Astrocyte (in vitro differentiated cells and primary cell): ENCODE results near the gene TUT7. TPM values are rescaled to one million over a fixed set of nuclear protein-coding genes. Genes with fewer than 3 reads are reported as not detected.
A peak's percentile ranks its signal among the peaks of the same experiment; 100 is the strongest.

Source experiments
- DNase-seq: peaks from one replicate; pipeline ENCODE4 v3.0.0-alpha.2; 2010; ENCODE audit warnings: low read depth
- FAIRE-seq: peaks from 2 replicates; lab custom pipeline; 2011; peaks lifted over from hg19 to GRCh38; lab: Jason Lieb, UNC
- H2AFZ ChIP-seq: 2 replicates; pipeline ENCODE4 v1.6.0; 2012; ENCODE audit warnings: low read depth, low read length, inconsistent platforms
- H3K27ac ChIP-seq: 2 replicates; pipeline ENCODE4 v1.5.1; 2011; ENCODE audit warnings: low read depth, low read length, inconsistent platforms
- H3K27me3 ChIP-seq: 2 replicates; pipeline ENCODE4 v1.6.0; 2011; ENCODE audit warnings: low read length, inconsistent platforms; ENCODE audit not compliant: insufficient read depth
- H3K36me3 ChIP-seq: 2 replicates; pipeline ENCODE4 v1.5.1; 2011; ENCODE audit warnings: low read length, inconsistent platforms; ENCODE audit not compliant: insufficient read depth
- H3K4me1 ChIP-seq: 2 replicates; pipeline ENCODE4 v1.5.1; 2011; ENCODE audit warnings: low read length, inconsistent platforms; ENCODE audit not compliant: insufficient read depth
- H3K4me2 ChIP-seq: 2 replicates; pipeline ENCODE4 v1.6.0; 2012; ENCODE audit warnings: low read length, inconsistent platforms
- H3K4me3 ChIP-seq: 2 replicates; pipeline ENCODE4 v1.5.1; 2011; ENCODE audit warnings: low read depth, mild to moderate bottlenecking, low read length, inconsistent platforms; ENCODE audit not compliant: insufficient read depth
- H3K79me2 ChIP-seq: 2 replicates; pipeline ENCODE4 v1.6.0; 2012; ENCODE audit warnings: mild to moderate bottlenecking, low read length, inconsistent platforms; ENCODE audit not compliant: insufficient read depth
- H3K9ac ChIP-seq: 2 replicates; pipeline ENCODE4 v1.6.0; 2012; ENCODE audit warnings: mild to moderate bottlenecking, low read length, inconsistent platforms
- H3K9me3 ChIP-seq: 2 replicates; pipeline ENCODE4 v1.5.1; 2012; ENCODE audit warnings: low read depth, mild to moderate bottlenecking, low read length, inconsistent platforms; ENCODE audit not compliant: insufficient read depth
- H4K20me1 ChIP-seq: 2 replicates; pipeline ENCODE4 v1.6.0; 2012; ENCODE audit warnings: low read length, inconsistent platforms; ENCODE audit not compliant: insufficient read depth
- H3K27ac Mint-ChIP-seq: one replicate; pipeline ENCODE4 v1.8.0; 2021; ENCODE audit warnings: mild to moderate bottlenecking, mixed read lengths; ENCODE audit not compliant: unreplicated experiment
- H3K27me3 Mint-ChIP-seq: one replicate; pipeline ENCODE4 v1.8.0; 2021; ENCODE audit warnings: low read depth, mixed read lengths; ENCODE audit not compliant: unreplicated experiment
- H3K36me3 Mint-ChIP-seq: one replicate; pipeline ENCODE4 v1.8.0; 2021; ENCODE audit warnings: low read depth, mixed read lengths; ENCODE audit not compliant: unreplicated experiment
- H3K4me1 Mint-ChIP-seq: one replicate; pipeline ENCODE4 v1.8.0; 2021; ENCODE audit warnings: low read depth, mixed read lengths; ENCODE audit not compliant: unreplicated experiment
- H3K4me3 Mint-ChIP-seq: one replicate; pipeline ENCODE4 v1.8.0; 2021; ENCODE audit warnings: mild to moderate bottlenecking, moderate library complexity, mixed read lengths; ENCODE audit not compliant: unreplicated experiment
- H3K9me3 Mint-ChIP-seq: one replicate; pipeline ENCODE4 v1.8.0; 2021; ENCODE audit warnings: mild to moderate bottlenecking, mixed read lengths; ENCODE audit not compliant: unreplicated experiment
- EZH2 ChIP-seq: IDR thresholded peaks from 2 replicates; pipeline ENCODE4 v1.6.1; 2012; ENCODE audit warnings: mild to moderate bottlenecking, low read length, inconsistent platforms; ENCODE audit not compliant: insufficient read depth
- total RNA-seq: library from RNA; stranded (reverse); gene quantifications from 2 replicates; pipeline ENCODE4 v1.2.1, GENCODE V29; 2021
- TF ChIP-seq, protein P1 (sequence below): IDR thresholded peaks from 2 replicates; pipeline ENCODE4 v1.5.1; 2011; ENCODE audit warnings: low read depth, mild to moderate bottlenecking, inconsistent platforms, low read length, moderate library complexity; ENCODE audit not compliant: insufficient read depth

TUT7 gene
- total RNA-seq, 1 donor from 2014 or later: 24.8 TPM

DNA sequence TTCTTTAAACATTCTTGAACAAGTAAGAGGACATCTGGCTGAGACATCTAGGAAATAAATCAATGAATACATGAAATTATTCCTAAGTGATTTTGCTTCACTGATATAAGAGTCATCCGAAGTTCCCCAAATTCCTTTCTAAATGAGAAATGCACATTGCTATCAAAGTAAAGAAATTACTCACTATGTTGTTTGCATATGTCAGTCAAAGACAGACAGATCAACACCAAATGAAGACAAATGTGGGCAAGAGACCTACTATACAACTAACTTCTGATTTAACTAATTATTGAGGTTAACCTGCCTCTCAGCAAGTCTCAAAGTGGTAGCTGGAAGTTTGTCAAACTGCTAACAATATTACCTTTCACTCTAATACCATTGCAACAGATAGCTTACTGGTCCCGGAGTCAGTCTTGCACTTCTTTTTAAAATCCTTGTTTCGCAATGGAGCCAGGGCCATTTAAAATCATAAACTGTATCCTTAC, 13.2 kb downstream of the TUT7 start:
- TF ChIP-seq, protein P1, sequence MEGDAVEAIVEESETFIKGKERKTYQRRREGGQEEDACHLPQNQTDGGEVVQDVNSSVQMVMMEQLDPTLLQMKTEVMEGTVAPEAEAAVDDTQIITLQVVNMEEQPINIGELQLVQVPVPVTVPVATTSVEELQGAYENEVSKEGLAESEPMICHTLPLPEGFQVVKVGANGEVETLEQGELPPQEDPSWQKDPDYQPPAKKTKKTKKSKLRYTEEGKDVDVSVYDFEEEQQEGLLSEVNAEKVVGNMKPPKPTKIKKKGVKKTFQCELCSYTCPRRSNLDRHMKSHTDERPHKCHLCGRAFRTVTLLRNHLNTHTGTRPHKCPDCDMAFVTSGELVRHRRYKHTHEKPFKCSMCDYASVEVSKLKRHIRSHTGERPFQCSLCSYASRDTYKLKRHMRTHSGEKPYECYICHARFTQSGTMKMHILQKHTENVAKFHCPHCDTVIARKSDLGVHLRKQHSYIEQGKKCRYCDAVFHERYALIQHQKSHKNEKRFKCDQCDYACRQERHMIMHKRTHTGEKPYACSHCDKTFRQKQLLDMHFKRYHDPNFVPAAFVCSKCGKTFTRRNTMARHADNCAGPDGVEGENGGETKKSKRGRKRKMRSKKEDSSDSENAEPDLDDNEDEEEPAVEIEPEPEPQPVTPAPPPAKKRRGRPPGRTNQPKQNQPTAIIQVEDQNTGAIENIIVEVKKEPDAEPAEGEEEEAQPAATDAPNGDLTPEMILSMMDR: no peak
- no peak for TF ChIP-seq EZH2
- no peak overlapping the region for H3K27ac Mint-ChIP-seq

DNA sequence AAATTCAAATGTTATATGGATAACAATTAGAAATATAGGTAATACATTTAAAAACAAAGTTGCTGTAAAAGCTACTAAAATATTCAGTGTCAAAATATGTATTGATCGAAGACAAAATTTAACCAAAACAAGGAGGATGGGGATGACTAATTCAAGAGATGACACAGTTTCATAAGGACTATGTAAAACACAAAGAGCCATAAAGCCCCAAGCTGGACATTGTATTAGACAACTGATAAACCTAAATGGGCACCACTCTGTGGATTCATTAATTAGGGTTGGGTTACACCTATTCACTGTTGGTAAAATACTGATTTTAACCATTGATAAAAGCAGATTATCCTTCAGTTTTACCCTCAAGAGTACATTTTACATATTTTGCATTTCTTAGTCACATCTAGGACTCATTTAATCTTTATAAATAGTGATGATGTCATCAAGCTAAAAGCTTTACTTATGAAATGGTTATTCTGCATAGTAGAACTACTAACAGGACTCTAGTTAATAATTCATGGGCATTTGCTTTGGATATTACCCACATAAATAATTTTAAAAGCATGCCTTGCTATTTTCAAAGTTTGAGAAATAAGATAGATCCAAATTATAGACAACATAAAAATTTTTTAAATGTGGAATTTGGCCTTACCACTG, 13.7 kb downstream of the TUT7 start:
- Mint-ChIP-seq H3K27ac (no peak overlapping the region), H3K4me1 (peaks cover 13% of the 10 kb centered on the region), H3K9me3 (no peaks in the 10 kb centered on the region), H3K36me3 (peaks cover 17% of the 10 kb centered on the region), H3K4me3 (no peak overlapping the region), H3K27me3 (no peaks in the 10 kb centered on the region)
- peaks cover 8% of the 10 kb centered on the region for H3K4me1 ChIP-seq
- no peak overlapping the region for H3K4me2 ChIP-seq
- H3K9ac ChIP-seq: no peak overlapping the region
- no peaks in the 10 kb centered on the region for H3K79me2 ChIP-seq
- no peak for TF ChIP-seq EZH2
- TF ChIP-seq, protein P1: no peak
- H4K20me1 ChIP-seq: peaks cover 3% of the 10 kb centered on the region
- no peak for DNase-seq
- no peak overlapping the region for H3K4me3 ChIP-seq
- H3K9me3 ChIP-seq: no peaks in the 10 kb centered on the region
- peak overlapping the region; percentile 14 for H3K27ac ChIP-seq
- no peak overlapping the region for H2AFZ ChIP-seq
- no peaks in the 10 kb centered on the region for H3K27me3 ChIP-seq
- FAIRE-seq: no peak
- peaks cover 65% of the 10 kb centered on the region for H3K36me3 ChIP-seq

More for the DNA sequence above, 13.2 kb downstream of the TUT7 start:
- H3K4me1 ChIP-seq: peaks cover 8% of the 10 kb centered on the region
- H3K4me3 ChIP-seq: no peak overlapping the region
- Mint-ChIP-seq H3K4me1 (peaks cover 13% of the 10 kb centered on the region), H3K4me3 (no peak overlapping the region), H3K27me3 (no peaks in the 10 kb centered on the region), H3K9me3 (no peaks in the 10 kb centered on the region), H3K36me3 (peaks cover 14% of the 10 kb centered on the region)
- peaks cover 8% of the 10 kb centered on the region for H4K20me1 ChIP-seq
- no peak overlapping the region for H3K4me2 ChIP-seq
- peak; percentile 41 for DNase-seq
- peaks cover 4% of the 10 kb centered on the region for H3K79me2 ChIP-seq
- H3K27me3 ChIP-seq: no peaks in the 10 kb centered on the region
- H2AFZ ChIP-seq: no peak overlapping the region
- H3K27ac ChIP-seq: no peak overlapping the region
- no peaks in the 10 kb centered on the region for H3K9me3 ChIP-seq
- no peak overlapping the region for H3K9ac ChIP-seq
- peaks cover 65% of the 10 kb centered on the region for H3K36me3 ChIP-seq
- FAIRE-seq: no peak

DNA sequence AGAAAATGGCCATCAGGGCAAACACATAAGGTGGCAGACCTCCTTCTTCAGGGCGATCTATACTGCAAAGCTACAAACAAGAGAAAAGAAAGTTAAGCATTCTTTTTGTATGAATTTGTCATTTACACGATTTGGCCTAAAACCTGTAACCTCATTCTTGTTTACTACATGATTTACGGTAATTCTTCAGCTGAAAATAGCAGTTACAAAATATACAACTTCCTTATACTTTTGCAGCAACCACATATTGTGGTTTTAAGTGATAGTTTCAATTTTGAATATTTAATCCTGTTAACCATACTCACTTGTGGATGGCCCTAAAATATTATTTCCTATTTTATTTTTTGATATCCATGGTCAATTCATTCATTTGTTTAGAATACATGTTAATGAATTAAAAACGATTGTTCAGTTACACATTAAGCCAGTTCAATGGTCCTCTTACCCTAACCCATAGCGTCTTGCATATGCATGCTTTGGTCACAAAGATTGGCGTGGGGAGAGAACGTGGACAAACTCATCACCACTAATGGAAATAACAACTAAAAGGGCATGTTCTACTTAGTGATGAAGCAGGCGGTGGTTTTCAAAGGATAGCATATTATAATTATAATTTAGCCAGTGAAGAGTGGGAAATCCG, 16.6 kb downstream of the TUT7 start:
- Histone ChIP-seq H3K4me1 (peaks cover 8% of the 10 kb centered on the region), H3K4me3 (no peak overlapping the region), H3K36me3 (peaks cover 78% of the 10 kb centered on the region), H3K27me3 (no peaks in the 10 kb centered on the region), H4K20me1 (no peaks in the 10 kb centered on the region), H3K9ac (no peak overlapping the region), H3K27ac (no peak overlapping the region), H3K4me2 (no peak overlapping the region), H2AFZ (no peak overlapping the region), H3K9me3 (no peaks in the 10 kb centered on the region), H3K79me2 (no peaks in the 10 kb centered on the region)
- no peak for FAIRE-seq
- H3K4me1 Mint-ChIP-seq: peaks cover 13% of the 10 kb centered on the region
- H3K27me3 Mint-ChIP-seq: no peaks in the 10 kb centered on the region
- H3K4me3 Mint-ChIP-seq: no peak overlapping the region
- TF ChIP-seq EZH2: no peak
- TF ChIP-seq, protein P1: no peak
- peaks cover 20% of the 10 kb centered on the region for H3K36me3 Mint-ChIP-seq
- no peak for DNase-seq
- H3K27ac Mint-ChIP-seq: no peak overlapping the region
- no peaks in the 10 kb centered on the region for H3K9me3 Mint-ChIP-seq
